H1 (cell line): ENCODE results near the gene FOXC1. TPM values are rescaled to one million over a fixed set of nuclear protein-coding genes. Genes with fewer than 3 reads are reported as not detected.

Source experiments
- CTCF ChIA-PET: fragments of 300-600 bp; sonication (Branson Sonifier 250); formaldehyde crosslinking; loops from one replicate; lab custom pipeline; 2021; ENCODE audit not compliant: partially characterized antibody; lab: Charles Lee
- POLR2A ChIA-PET: fragments of 300-600 bp; sonication (Branson Sonifier 250); formaldehyde crosslinking; loops from one replicate; lab custom pipeline; 2021; ENCODE audit warnings: inconsistent platforms; ENCODE audit not compliant: partially characterized antibody; lab: Charles Lee
- DNase-seq, 2 experiments: peaks; one replicate each; pipeline versions ENCODE4 v3.0.0 to v3.0.0-alpha.2; 2010 to 2022; ENCODE audit warnings: low spot score in 2 of 2, low read depth in 1 of 2, mixed read lengths in 1 of 2
- FAIRE-seq: peaks from 2 replicates; lab custom pipeline; 2011; peaks lifted over from hg19 to GRCh38; lab: Jason Lieb, UNC
- H2AFZ ChIP-seq: 2 replicates; pipeline ENCODE4 v1.8.1; 2012; ENCODE audit warnings: low read length, inconsistent platforms
- H2AK5ac ChIP-seq: 2 replicates; pipeline ENCODE4 v1.6.1; 2013; ENCODE audit warnings: low read depth, low read length
- H2BK120ac ChIP-seq: replicated peaks from 2 replicates; pipeline ENCODE3; 2013; ENCODE audit warnings: low read depth, low read length, inconsistent platforms
- H2BK12ac ChIP-seq: 2 replicates; pipeline ENCODE4 v1.6.1; 2013; ENCODE audit warnings: low read depth, low read length
- H2BK15ac ChIP-seq: 2 replicates; pipeline ENCODE4 v1.6.1; 2013; ENCODE audit warnings: low read length
- H2BK20ac ChIP-seq: 2 replicates; pipeline ENCODE4 v1.6.1; 2013; ENCODE audit warnings: low read length
- H2BK5ac ChIP-seq: 2 replicates; pipeline ENCODE4 v1.6.1; 2013; ENCODE audit warnings: low read depth, low read length
- H3K14ac ChIP-seq: 2 replicates; pipeline ENCODE4 v1.6.1; 2013; ENCODE audit warnings: inconsistent platforms; ENCODE audit not compliant: insufficient read length
- H3K18ac ChIP-seq: 2 replicates; pipeline ENCODE4 v1.6.1; 2013; ENCODE audit warnings: low read length; ENCODE audit errors: extremely low read depth
- H3K23ac ChIP-seq: 2 replicates; pipeline ENCODE4 v1.6.1; 2013; ENCODE audit warnings: inconsistent platforms; ENCODE audit not compliant: insufficient read length
- H3K23me2 ChIP-seq: 2 replicates; pipeline ENCODE4 v1.6.1; 2013; ENCODE audit warnings: low read depth, low read length
- H3K27ac ChIP-seq: 2 replicates; pipeline ENCODE4 v1.6.1; 2011; ENCODE audit warnings: low read depth, low read length, inconsistent platforms
- H3K27me3 ChIP-seq, 4 experiments: replicated peaks in 1 of 4; 1 replicate in 1 of 4; 2 replicates in 3 of 4; pipeline versions ENCODE4 v1.6.1 to v1.8.1; 2011 to 2013; ENCODE audit warnings: low read length in 3 of 4, mild to moderate bottlenecking in 3 of 4, inconsistent platforms in 2 of 4, mixed read lengths in 2 of 4, moderate library complexity in 1 of 4; ENCODE audit not compliant: control insufficient read depth in 3 of 4, insufficient read depth in 3 of 4; ENCODE audit errors: extremely low read depth in 1 of 4
- H3K36me3 ChIP-seq, 4 experiments: 2 replicates each; pipeline versions ENCODE4 v1.6.1 to v1.8.1; 2011 to 2013; ENCODE audit warnings: mild to moderate bottlenecking in 4 of 4, low read length in 3 of 4, moderate library complexity in 2 of 4, control low read depth in 1 of 4, inconsistent platforms in 1 of 4; ENCODE audit not compliant: insufficient read depth in 4 of 4, control insufficient read depth in 2 of 4
- H3K4ac ChIP-seq: replicated peaks from 2 replicates; pipeline ENCODE3; 2013; ENCODE audit warnings: low read length, low read depth, mixed read lengths, inconsistent platforms; ENCODE audit not compliant: insufficient read length
- H3K4me1 ChIP-seq, 4 experiments: replicated peaks in 1 of 4; 1 replicate in 1 of 4; 2 replicates in 3 of 4; pipeline versions ENCODE4 v1.6.1 to v1.8.1; 2011 to 2013; ENCODE audit warnings: low read length in 3 of 4, inconsistent platforms in 2 of 4, mixed read lengths in 1 of 4; ENCODE audit not compliant: insufficient read depth in 4 of 4, control insufficient read depth in 3 of 4
- H3K4me2 ChIP-seq, 2 experiments: 2 replicates each; pipeline versions ENCODE4 v1.6.1 to v1.8.1; 2011 to 2013; ENCODE audit warnings: low read depth in 2 of 2, low read length in 2 of 2, control low read depth in 1 of 2, inconsistent platforms in 1 of 2, mild to moderate bottlenecking in 1 of 2; ENCODE audit not compliant: insufficient read depth in 1 of 2
- H3K4me3 ChIP-seq, 4 experiments: fragments of 200-600, 300-600 bp in 1 of 4; sonication (generic), shearing (Covaris generic), sonication (Bioruptor Twin) in 1 of 4; 2 replicates each; pipeline versions ENCODE4 v1.5.1 to v1.8.1; 2011 to 2016; ENCODE audit warnings: low read length in 4 of 4, low read depth in 3 of 4, control low read depth in 2 of 4, inconsistent platforms in 2 of 4, mild to moderate bottlenecking in 2 of 4, mixed read lengths in 1 of 4, moderate library complexity in 1 of 4; ENCODE audit not compliant: insufficient read depth in 2 of 4; ENCODE audit errors: extremely low read depth in 1 of 4
- H3K56ac ChIP-seq: replicated peaks from 2 replicates; pipeline ENCODE3; 2013; ENCODE audit warnings: low read depth, mild to moderate bottlenecking, mixed read lengths, low read length, inconsistent platforms; ENCODE audit not compliant: insufficient read length
- H3K79me1 ChIP-seq: 2 replicates; pipeline ENCODE4 v1.6.1; 2013; ENCODE audit warnings: low read depth, low read length, control low read depth
- H3K79me2 ChIP-seq, 2 experiments: 2 replicates each; pipeline versions ENCODE4 v1.6.1 to v1.8.1; 2012 to 2013; ENCODE audit warnings: low read length in 2 of 2, mild to moderate bottlenecking in 2 of 2, inconsistent platforms in 1 of 2; ENCODE audit not compliant: insufficient read depth in 2 of 2, control insufficient read depth in 1 of 2
- H3K9ac ChIP-seq, 4 experiments: replicated peaks in 1 of 4; 1 replicate in 1 of 4; 2 replicates in 3 of 4; pipeline versions ENCODE4 v1.6.1 to v1.8.1; 2011 to 2013; ENCODE audit warnings: low read depth in 3 of 4, low read length in 3 of 4, control low read depth in 2 of 4, mild to moderate bottlenecking in 2 of 4, moderate library complexity in 2 of 4, inconsistent platforms in 1 of 4; ENCODE audit errors: extremely low read depth in 1 of 4
- H3K9me3 ChIP-seq, 2 experiments: 2 replicates each; pipeline versions ENCODE4 v1.6.1 to v1.8.1; 2012 to 2013; ENCODE audit warnings: mild to moderate bottlenecking in 2 of 2, moderate library complexity in 2 of 2, control low read depth in 1 of 2, inconsistent platforms in 1 of 2, low read depth in 1 of 2, low read length in 1 of 2, mixed read lengths in 1 of 2; ENCODE audit not compliant: insufficient read depth in 2 of 2
- H4K20me1 ChIP-seq, 2 experiments: replicated peaks in 1 of 2; 2 replicates each; pipeline versions ENCODE3 to v1.8.1; 2011 to 2013; ENCODE audit warnings: inconsistent platforms in 2 of 2, low read length in 2 of 2, mild to moderate bottlenecking in 1 of 2; ENCODE audit not compliant: insufficient read depth in 2 of 2, control insufficient read depth in 1 of 2
- H4K5ac ChIP-seq: 2 replicates; pipeline ENCODE4 v1.6.1; 2013; ENCODE audit warnings: low read length, low read depth, mixed read lengths, inconsistent platforms; ENCODE audit not compliant: insufficient read length
- H4K8ac ChIP-seq: 2 replicates; pipeline ENCODE4 v1.8.0; 2013; ENCODE audit warnings: mild to moderate bottlenecking, moderate library complexity, low read length, inconsistent platforms; ENCODE audit not compliant: insufficient read depth; ENCODE audit errors: extremely low read depth
- H4K91ac ChIP-seq: replicated peaks from 2 replicates; pipeline ENCODE3; 2013; ENCODE audit warnings: low read length, mixed read lengths, inconsistent platforms; ENCODE audit not compliant: insufficient read length
- ATF3 ChIP-seq: IDR thresholded peaks from 2 replicates; pipeline ENCODE4 v1.6.1; 2011; ENCODE audit warnings: low read depth, mild to moderate bottlenecking, low read length; ENCODE audit not compliant: insufficient read depth
- BACH1 ChIP-seq: IDR thresholded peaks from 2 replicates; pipeline ENCODE4 v1.6.1; 2012; ENCODE audit warnings: low read length, improper control_type of control experiment
- NRF1 ChIP-seq: IDR thresholded peaks from 2 replicates; pipeline ENCODE4 v1.6.1; 2011; ENCODE audit warnings: mild to moderate bottlenecking, low read depth, low read length, improper control_type of control experiment
- POLR2A ChIP-seq, 2 experiments: IDR thresholded peaks; 1 replicate in 1 of 2; 2 replicates in 1 of 2; pipeline ENCODE4 v1.6.1; 2011; ENCODE audit warnings: low read depth in 2 of 2, low read length in 2 of 2, mild to moderate bottlenecking in 2 of 2; ENCODE audit errors: control extremely low read depth in 1 of 2
- POU5F1 ChIP-seq: IDR thresholded peaks from 2 replicates; pipeline ENCODE4 v1.6.1; 2011; ENCODE audit warnings: low read depth, mild to moderate bottlenecking, low read length, moderate library complexity
- RFX5 ChIP-seq: IDR thresholded peaks from 2 replicates; pipeline ENCODE4 v1.6.1; 2011; ENCODE audit warnings: low read depth, low read length, improper control_type of control experiment, borderline replicate concordance
- RNF2 ChIP-seq: fragments of 200-900, 300-1000 bp; sonication (generic); IDR thresholded peaks from 2 replicates; pipeline ENCODE4 v1.7.1; 2016; ENCODE audit warnings: borderline replicate concordance, low read depth, mild to moderate bottlenecking, antibody characterized with exemption, low read length; ENCODE audit not compliant: poor library complexity, severe bottlenecking; ENCODE audit errors: missing control alignments
- SP1 ChIP-seq: IDR thresholded peaks from 2 replicates; pipeline ENCODE4 v1.6.1; 2011; ENCODE audit warnings: low read depth, low read length
- TBP ChIP-seq: IDR thresholded peaks from 2 replicates; pipeline ENCODE4 v1.6.1; 2011; ENCODE audit warnings: low read depth, low read length, improper control_type of control experiment
- TEAD4 ChIP-seq: IDR thresholded peaks from 2 replicates; pipeline ENCODE4 v1.6.1; 2012; ENCODE audit warnings: low read depth, low read length, inconsistent platforms, mixed read lengths
- YY1 ChIP-seq: IDR thresholded peaks from 2 replicates; pipeline ENCODE4 v1.6.1; 2011; ENCODE audit warnings: low read depth, mild to moderate bottlenecking, low read length
- ZNF274 ChIP-seq: IDR thresholded peaks from 2 replicates; pipeline ENCODE4 v1.7.0; 2012; ENCODE audit warnings: low read length, borderline replicate concordance; ENCODE audit errors: extremely low read depth
- WGBS, 2 experiments: shearing (Covaris generic) in 1 of 2; methylation state at CpG; one replicate each; pipeline versions ENCODE4 v1.1.6 to v1.1.7; 2013 to 2015; ENCODE audit warnings: low lambda C conversion rate in 2 of 2, mixed read lengths in 2 of 2, inconsistent platforms in 1 of 2, low coverage in 1 of 2, missing lambda C conversion rate in 1 of 2; ENCODE audit not compliant: insufficient replicate concordance in 2 of 2, insufficient coverage in 1 of 2, insufficient read length in 1 of 2; ENCODE audit errors: extremely low coverage in 1 of 2, missing lambda C conversion rate in 1 of 2; 5-methylcytosine and 5-hydroxymethylcytosine counted together
- polyA plus RNA-seq, 7 experiments: library from polyadenylated mRNA; depleted of rRNA in 3 of 7; stranded (reverse) in 5 of 7; unstranded in 2 of 7; fragments of >200 nt in 5 of 7; fragments of 200-250 nt in 2 of 7; gene quantifications; 1 replicate in 5 of 7; 2 replicates in 1 of 7; 4 replicates in 1 of 7; pipeline versions ENCODE4 v1.2.1 to v1.2.3, GENCODE V29; 2011 to 2013; ENCODE audit warnings: missing spikeins in 2 of 7, mixed read lengths in 2 of 7
- total RNA-seq: library from RNA; stranded (reverse); fragmentation: NEBNext Ultra II Directional; extraction: Animal tissue kit (Norgen Biotek cat#: 25700); gene quantifications from 2 replicates; pipeline ENCODE4 v1.2.1, GENCODE V29; 2021

Gene FOXC1
- total and polyA plus RNA-seq, 2 of the 8 experiments (the other 6 are each of a cell fraction or from before 2014, with no cell fraction given), result 0.22 TPM; not detected in 1

GRCh38 chr6:1604158-1605003 is 5.3 kb upstream of the FOXC1 start:
- H2BK15ac ChIP-seq, result no peak overlapping the region; the same call in 1 of the 2 replicates
- DNase-seq (peak in 1 of 2 experiments; percentile 93), FAIRE-seq (no peak)
- no peak overlapping the region for H2AK5ac ChIP-seq
- H2BK20ac ChIP-seq, result no peak overlapping the region
- no peaks in the 10 kb centered on the region for H3K79me2 ChIP-seq
- no peaks in the 10 kb centered on the region for H3K9me3 ChIP-seq
- peaks cover 14 to 43% (median 20%) of the 10 kb centered on the region in 4 experiments for H3K4me1 ChIP-seq
- WGBS, 2 experiments, result 4% methylated on average over 51 of the region's 85 CpGs; no CpG with 5 or more reads in 1 of the 2 experiments
- no peak overlapping the region for H3K9ac ChIP-seq
- no peak overlapping the region for H2BK120ac ChIP-seq
- H2BK12ac ChIP-seq, result no peak overlapping the region
- H4K20me1 ChIP-seq, result peaks cover 4 to 11% of the 10 kb centered on the region in 2 experiments
- no peak overlapping the region for H3K14ac ChIP-seq
- peaks cover 42 to 72% (median 65%) of the 10 kb centered on the region in 4 experiments for H3K27me3 ChIP-seq
- no peak overlapping the region for H2BK5ac ChIP-seq
- H4K91ac ChIP-seq, result no peak overlapping the region
- no peak overlapping the region for H3K4ac ChIP-seq
- no peak overlapping the region for H3K27ac ChIP-seq
- H3K4me2 ChIP-seq, result peak overlapping the region; percentile 81 to 93
- peaks cover 24% of the 10 kb centered on the region; the same call in 1 of the 2 replicates for H3K23me2 ChIP-seq
- ChIA-PET CTCF (interaction anchor here (0.6 to 4.5 kb wide), 6 partner anchors 8 to 603 kb away, joined by 3 to 37 read pairs (median 10); no protein-coding TSS in a partner anchor), POLR2A (no interaction called here)
- no peak overlapping the region for H3K18ac ChIP-seq
- H3K23ac ChIP-seq, result no peak overlapping the region
- H4K5ac ChIP-seq, result no peak overlapping the region
- no peak overlapping the region; the same call in 1 of the 2 replicates for H2AFZ ChIP-seq
- peak overlapping the region; percentile 89 for H4K8ac ChIP-seq
- H3K56ac ChIP-seq, result no peak overlapping the region
- peak overlapping the region; percentile 8 to 59 (median 42); a peak in 7 of 8 replicates for H3K4me3 ChIP-seq
- no peaks in the 10 kb centered on the region for H3K79me1 ChIP-seq
- H3K36me3 ChIP-seq, result peaks cover 0 to 11% (median 0%) of the 10 kb centered on the region in 4 experiments; a peak in 1 of 8 replicates
- TF ChIP-seq YY1, result no peak
- TF ChIP-seq RFX5, result no peak
- no peak for TF ChIP-seq NRF1
- peak; percentile 52; the same call in 1 of the 2 replicates for TF ChIP-seq TBP
- no peak for TF ChIP-seq SP1
- TF ChIP-seq POLR2A (IDR thresholded peaks at IDR 0.05; ENCODE audit: control extremely low read depth in 1 of 2, low read depth in 2 of 2, low read length in 2 of 2), result no peak
- no peak for TF ChIP-seq POU5F1
- TF ChIP-seq ZNF274, result no peak
- TF ChIP-seq RNF2, result no peak
- peak; percentile 64; the same call in 1 of the 2 replicates for TF ChIP-seq BACH1
- no peak for TF ChIP-seq ATF3
- no peak for TF ChIP-seq TEAD4
